ENCODE measurements around the gene RDH11.
"Not testable (repeated sequence)": the region's sequence is repeated elsewhere in the genome, so short reads cannot be mapped to it uniquely, and the experiment has no call there.

The RDH11 gene

GRCh38 chr14:67703997-67704396, 8.4 kb upstream of the RDH11 start:
- Histone ChIP-seq H3K9me3 (ENCODE audit: low read length) (no peaks in the 10 kb centered on the region), H3K27me3 (ENCODE audit: control insufficient read depth in 1 of 2, insufficient read depth in 2 of 2, low read length in 2 of 2) (no peaks in the 10 kb centered on the region), H3K4me1 (ENCODE audit: insufficient read depth, low read length) (no peaks in the 10 kb centered on the region), H3K9ac (ENCODE audit: low read length) (no peak overlapping the region), H3K27ac (ENCODE audit: low read depth, low read length) (no peak overlapping the region), H3K4me3 (ENCODE audit: low read depth in 1 of 2, low read length in 2 of 2) (no peak overlapping the region), H3K36me3 (ENCODE audit: insufficient read depth, low read length) (no peaks in the 10 kb centered on the region)

DNA sequence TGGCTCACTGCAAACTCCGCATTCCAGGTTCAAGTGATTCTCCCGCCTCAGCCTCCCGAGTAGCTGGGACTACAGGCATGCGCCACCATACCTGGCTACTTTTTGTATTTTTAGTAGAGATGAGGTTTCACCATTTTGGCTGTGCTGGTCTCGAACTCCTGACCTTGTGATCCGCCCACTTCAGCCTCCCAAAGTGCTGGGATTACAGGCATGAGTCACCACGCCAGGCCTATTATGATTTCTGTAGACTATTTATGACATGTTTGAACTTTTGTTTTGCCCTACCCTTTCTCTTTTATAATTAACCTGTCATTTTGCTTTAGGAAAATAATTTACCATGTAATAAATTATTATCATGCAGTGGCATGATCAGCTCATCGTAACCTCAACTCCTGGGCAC, 5.9 kb upstream of the RDH11 start, which contains the start of gene RDH12:
Gene RDH12, plus strand, starts transcription at position 395 of the 400 bp plus-strand sequence. CDS start 20,757 bp downstream, outside the sequence.
- H3K27ac ChIP-seq (ENCODE audit: low read depth, low read length); H3K27me3 ChIP-seq (ENCODE audit: control insufficient read depth in 1 of 2, insufficient read depth in 2 of 2, low read length in 2 of 2); H3K4me3 ChIP-seq (ENCODE audit: low read depth in 1 of 2, low read length in 2 of 2); H3K9ac ChIP-seq (ENCODE audit: low read length); H3K36me3 ChIP-seq (ENCODE audit: insufficient read depth, low read length); H3K9me3 ChIP-seq (ENCODE audit: low read length); H3K4me1 ChIP-seq (ENCODE audit: insufficient read depth, low read length): not testable (repeated sequence)

DNA sequence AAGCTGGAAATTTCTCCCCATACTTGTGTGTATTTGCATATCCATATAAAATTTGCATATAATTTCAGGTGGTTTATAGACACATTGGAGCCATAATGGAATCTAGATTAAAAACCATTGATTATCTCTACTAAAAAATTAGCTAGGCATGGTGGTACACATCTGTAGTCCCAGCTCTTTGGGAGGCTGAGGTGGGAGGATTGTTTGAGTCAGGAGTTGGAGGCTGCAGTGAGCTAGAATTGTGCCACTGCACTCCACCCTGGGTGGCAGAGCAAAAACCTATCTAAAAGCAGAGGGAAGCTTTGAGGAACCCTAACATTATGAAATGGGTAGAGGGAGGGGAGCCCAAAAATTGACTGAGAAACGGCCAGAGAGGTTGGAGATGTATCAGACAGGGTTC, 2.6 kb upstream of the RDH11 start:
- H3K4me3 ChIP-seq (ENCODE audit: low read depth in 1 of 2, low read length in 2 of 2): no peak overlapping the region

GRCh38 chr14:67697006-67697405, 1.4 kb upstream of the RDH11 start:
- no peak overlapping the region for H3K27ac ChIP-seq (ENCODE audit: low read depth, low read length)

More for the DNA sequence above, 2.6 kb upstream of the RDH11 start:
- Histone ChIP-seq H3K27me3 (ENCODE audit: control insufficient read depth in 1 of 2, insufficient read depth in 2 of 2, low read length in 2 of 2) (no peaks in the 10 kb centered on the region), H3K4me1 (ENCODE audit: insufficient read depth, low read length) (peaks cover 4% of the 10 kb centered on the region), H3K9ac (ENCODE audit: low read length) (no peak overlapping the region), H3K9me3 (ENCODE audit: low read length) (no peaks in the 10 kb centered on the region), H3K36me3 (ENCODE audit: insufficient read depth, low read length) (no peaks in the 10 kb centered on the region), H3K27ac (ENCODE audit: low read depth, low read length) (no peak overlapping the region)

GRCh38 chr14:67694791-67695393, 672 bp downstream of the RDH11 start:
- Histone ChIP-seq H3K36me3 (ENCODE audit: insufficient read depth, low read length) (peaks cover 23% of the 10 kb centered on the region), H3K9me3 (ENCODE audit: low read length) (no peaks in the 10 kb centered on the region), H3K4me1 (ENCODE audit: insufficient read depth, low read length) (peaks cover 4% of the 10 kb centered on the region), H3K9ac (ENCODE audit: low read length) (peak overlapping the region; percentile 62), H3K27ac (ENCODE audit: low read depth, low read length) (peak overlapping the region; percentile 94), H3K4me3 (ENCODE audit: low read depth in 1 of 2, low read length in 2 of 2) (peak overlapping the region; percentile 92 to 99), H3K27me3 (ENCODE audit: control insufficient read depth in 1 of 2, insufficient read depth in 2 of 2, low read length in 2 of 2) (no peaks in the 10 kb centered on the region)

More at GRCh38 chr14:67697006-67697405, 1.4 kb upstream of the RDH11 start:
- peaks cover 5% of the 10 kb centered on the region for H3K36me3 ChIP-seq (ENCODE audit: insufficient read depth, low read length)
- H3K9ac ChIP-seq (ENCODE audit: low read length): no peak overlapping the region
- H3K9me3 ChIP-seq (ENCODE audit: low read length): no peaks in the 10 kb centered on the region
- H3K4me1 ChIP-seq (ENCODE audit: insufficient read depth, low read length): peaks cover 4% of the 10 kb centered on the region
- no peak overlapping the region for H3K4me3 ChIP-seq (ENCODE audit: low read depth in 1 of 2, low read length in 2 of 2)
- no peaks in the 10 kb centered on the region for H3K27me3 ChIP-seq (ENCODE audit: control insufficient read depth in 1 of 2, insufficient read depth in 2 of 2, low read length in 2 of 2)

GRCh38 chr14:67690011-67690410, 5.6 kb downstream of the RDH11 start:
- Histone ChIP-seq H3K4me3 (ENCODE audit: low read depth in 1 of 2, low read length in 2 of 2) (no peak overlapping the region), H3K27ac (ENCODE audit: low read depth, low read length) (no peak overlapping the region), H3K9me3 (ENCODE audit: low read length) (no peaks in the 10 kb centered on the region), H3K27me3 (ENCODE audit: control insufficient read depth in 1 of 2, insufficient read depth in 2 of 2, low read length in 2 of 2) (no peaks in the 10 kb centered on the region), H3K4me1 (ENCODE audit: insufficient read depth, low read length) (peaks cover 4% of the 10 kb centered on the region), H3K36me3 (ENCODE audit: insufficient read depth, low read length) (peaks cover 57% of the 10 kb centered on the region), H3K9ac (ENCODE audit: low read length) (no peak overlapping the region)

DNA sequence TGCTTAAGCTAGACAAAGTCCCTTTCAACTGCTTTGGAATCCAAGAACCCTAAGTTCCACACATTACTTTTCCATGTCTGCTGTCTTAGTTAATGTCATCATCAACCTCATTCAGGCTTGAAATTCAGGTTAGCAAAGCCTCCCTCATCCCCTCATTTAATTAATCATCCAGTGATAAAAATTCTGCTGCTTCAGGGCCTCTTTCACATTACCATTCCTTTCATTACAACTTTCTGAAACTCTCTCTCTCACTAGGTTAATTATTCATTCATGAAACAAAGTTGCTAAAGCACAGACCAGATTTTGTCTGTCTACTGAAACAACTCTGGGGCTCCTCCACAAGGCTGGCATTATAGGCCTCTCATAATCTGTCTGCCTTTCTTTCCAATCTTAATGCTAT, 11.7 kb downstream of the RDH11 start:
- Histone ChIP-seq H3K36me3 (ENCODE audit: insufficient read depth, low read length) (peaks cover 39% of the 10 kb centered on the region), H3K4me1 (ENCODE audit: insufficient read depth, low read length) (no peaks in the 10 kb centered on the region), H3K27ac (ENCODE audit: low read depth, low read length) (no peak overlapping the region), H3K9me3 (ENCODE audit: low read length) (no peaks in the 10 kb centered on the region), H3K9ac (ENCODE audit: low read length) (no peak overlapping the region), H3K27me3 (ENCODE audit: control insufficient read depth in 1 of 2, insufficient read depth in 2 of 2, low read length in 2 of 2) (no peaks in the 10 kb centered on the region), H3K4me3 (ENCODE audit: low read depth in 1 of 2, low read length in 2 of 2) (no peak overlapping the region)

DNA sequence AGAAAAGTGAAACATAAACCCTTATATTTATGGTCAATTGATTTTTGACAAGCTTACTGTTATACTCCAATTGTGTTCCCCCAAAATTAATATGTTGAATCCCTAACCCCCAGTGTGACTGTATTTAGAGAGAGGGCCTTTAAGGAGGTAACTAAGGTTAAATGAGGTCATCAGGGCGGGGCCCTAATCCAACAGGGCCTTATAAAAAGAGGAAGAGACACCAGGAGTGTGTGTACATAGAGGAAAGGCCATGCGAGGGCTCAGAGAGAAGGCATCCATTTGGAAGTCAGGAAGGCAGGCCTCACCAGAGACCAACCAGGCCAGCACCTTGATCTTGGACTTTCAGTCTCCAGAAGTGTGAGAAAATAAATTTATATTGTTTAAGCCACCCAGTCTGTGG, 14.6 kb downstream of the RDH11 start:
- no peak overlapping the region for H3K4me3 ChIP-seq (ENCODE audit: low read depth in 1 of 2, low read length in 2 of 2)
- no peaks in the 10 kb centered on the region for H3K4me1 ChIP-seq (ENCODE audit: insufficient read depth, low read length)
- H3K36me3 ChIP-seq (ENCODE audit: insufficient read depth, low read length): peaks cover 25% of the 10 kb centered on the region
- no peaks in the 10 kb centered on the region for H3K27me3 ChIP-seq (ENCODE audit: control insufficient read depth in 1 of 2, insufficient read depth in 2 of 2, low read length in 2 of 2)
- no peaks in the 10 kb centered on the region for H3K9me3 ChIP-seq (ENCODE audit: low read length)
- H3K9ac ChIP-seq (ENCODE audit: low read length): no peak overlapping the region
- H3K27ac ChIP-seq (ENCODE audit: low read depth, low read length): no peak overlapping the region

DNA sequence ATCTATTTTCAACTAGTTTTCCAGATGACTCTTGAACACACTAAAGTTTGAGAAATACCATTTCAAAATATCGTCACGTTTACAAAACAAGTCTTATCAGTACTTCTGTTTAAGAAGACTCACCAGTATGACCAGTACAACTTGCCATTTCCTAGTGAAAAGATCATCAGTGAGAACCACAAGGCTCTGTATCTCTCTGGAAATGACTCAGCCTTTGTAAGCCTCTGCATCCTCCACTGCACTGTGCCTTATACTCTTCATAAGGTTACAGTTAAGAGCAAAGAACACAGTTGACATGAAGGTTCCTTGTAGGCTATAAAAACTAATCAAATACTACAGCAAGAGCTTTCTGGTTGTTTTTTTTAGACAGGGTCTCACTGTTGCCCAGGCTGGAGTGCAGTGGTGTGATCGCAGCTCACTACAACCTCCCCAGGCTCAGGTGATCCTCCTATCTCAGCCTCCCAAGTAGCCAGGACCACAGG, 15.4 kb downstream of the RDH11 start:
- no peaks in the 10 kb centered on the region for H3K9me3 ChIP-seq (ENCODE audit: low read length)
- no peak overlapping the region for H3K9ac ChIP-seq (ENCODE audit: low read length)
- H3K27ac ChIP-seq (ENCODE audit: low read depth, low read length): no peak overlapping the region
- peaks cover 18% of the 10 kb centered on the region for H3K36me3 ChIP-seq (ENCODE audit: insufficient read depth, low read length)
- no peak overlapping the region for H3K4me3 ChIP-seq (ENCODE audit: low read depth in 1 of 2, low read length in 2 of 2)
- H3K4me1 ChIP-seq (ENCODE audit: insufficient read depth, low read length): peaks cover 4% of the 10 kb centered on the region
- H3K27me3 ChIP-seq (ENCODE audit: control insufficient read depth in 1 of 2, insufficient read depth in 2 of 2, low read length in 2 of 2): no peaks in the 10 kb centered on the region

- no peaks in the 10 kb centered on the region for H3K9me3 ChIP-seq (ENCODE audit: low read length)
- H3K27ac ChIP-seq (ENCODE audit: low read depth, low read length): no peak overlapping the region
- no peak overlapping the region for H3K9ac ChIP-seq (ENCODE audit: low read length)
- H3K36me3 ChIP-seq (ENCODE audit: insufficient read depth, low read length): peaks cover 8% of the 10 kb centered on the region
- H3K27me3 ChIP-seq (ENCODE audit: control insufficient read depth in 1 of 2, insufficient read depth in 2 of 2, low read length in 2 of 2): no peaks in the 10 kb centered on the region
- peaks cover 5% of the 10 kb centered on the region for H3K4me1 ChIP-seq (ENCODE audit: insufficient read depth, low read length)
- H3K4me3 ChIP-seq (ENCODE audit: low read depth in 1 of 2, low read length in 2 of 2): no peak overlapping the region
Observed at GRCh38 chr14:67679006-67679405, 16.6 kb downstream of the RDH11 start.

- Histone ChIP-seq H3K4me1 (ENCODE audit: insufficient read depth, low read length) (peaks cover 24% of the 10 kb centered on the region), H3K27me3 (ENCODE audit: control insufficient read depth in 1 of 2, insufficient read depth in 2 of 2, low read length in 2 of 2) (no peaks in the 10 kb centered on the region), H3K9ac (ENCODE audit: low read length) (peak overlapping the region; percentile 41), H3K36me3 (ENCODE audit: insufficient read depth, low read length) (no peaks in the 10 kb centered on the region), H3K27ac (ENCODE audit: low read depth, low read length) (peak overlapping the region; percentile 100), H3K4me3 (ENCODE audit: low read depth in 1 of 2, low read length in 2 of 2) (peak overlapping the region; percentile 73 to 89), H3K9me3 (ENCODE audit: low read length) (no peaks in the 10 kb centered on the region)
Observed at GRCh38 chr14:67675219-67675582, 20.4 kb downstream of the RDH11 start.
